Activated CD8-positive, alpha-beta T cell treated with anti-CD3 and anti-CD28 coated beads, Interleukin-2, amount 10 ng/mL, durations not matched to agents 7 days and 5 days (primary cell): ENCODE results near the gene OPN1LW. TPM values are rescaled to one million over a fixed set of nuclear protein-coding genes. Genes with fewer than 3 reads are reported as not detected.

Experiments used
- ATAC-seq: fragments of 150-1000 bp; cut with Tn5 transposase; one replicate; pipeline ENCODE4 v1.10.0; 2021; ENCODE audit warnings: moderate library complexity
- CTCF ChIA-PET: fragments of 350-600 bp; sonication (Branson Sonifier 250); formaldehyde crosslinking; loops from one replicate; lab custom pipeline; 2021; ENCODE audit warnings: antibody characterized with exemption; lab: Charles Lee
- POLR2A ChIA-PET: fragments of 350-600 bp; sonication (Branson Sonifier 250); formaldehyde crosslinking; loops from one replicate; lab custom pipeline; 2021; ENCODE audit warnings: antibody characterized with exemption; lab: Charles Lee
- DNase-seq: peaks from one replicate; pipeline ENCODE4 v3.0.0-alpha.2; 2020
- H3K27ac Mint-ChIP-seq: one replicate; pipeline ENCODE4 v1.8.0; 2021; ENCODE audit warnings: mild to moderate bottlenecking, mixed read lengths
- H3K27me3 Mint-ChIP-seq: one replicate; pipeline ENCODE4 v1.8.0; 2021; ENCODE audit warnings: low read depth, mixed read lengths
- H3K36me3 Mint-ChIP-seq: one replicate; pipeline ENCODE4 v1.8.0; 2021; ENCODE audit warnings: low read depth, mixed read lengths
- H3K4me1 Mint-ChIP-seq: one replicate; pipeline ENCODE4 v1.8.0; 2021; ENCODE audit warnings: low read depth, mixed read lengths
- H3K4me3 Mint-ChIP-seq: one replicate; pipeline ENCODE4 v1.8.0; 2021; ENCODE audit warnings: mild to moderate bottlenecking, mixed read lengths
- H3K9me3 Mint-ChIP-seq: one replicate; pipeline ENCODE4 v1.8.0; 2022; ENCODE audit warnings: mixed read lengths; ENCODE audit not compliant: insufficient read depth
- total RNA-seq, 2 experiments: library from RNA; stranded (reverse); gene quantifications; one replicate each; pipeline ENCODE4 v1.2.3, GENCODE V29; 2021

The OPN1LW gene
- total RNA-seq, 2 experiments from 2014 or later: not detected

GRCh38 chrX:154116426-154117211 lies 27.4 kb upstream of the OPN1LW start:
- Mint-ChIP-seq H3K4me3 (no peak overlapping the region), H3K9me3 (no peaks in the 10 kb centered on the region), H3K27me3 (peaks cover 1% of the 10 kb centered on the region), H3K4me1 (peaks cover 3% of the 10 kb centered on the region), H3K27ac (no peak overlapping the region), H3K36me3 (no peaks in the 10 kb centered on the region)
- ChIA-PET CTCF (no interaction called here), POLR2A (no interaction called here)
- no peak for ATAC-seq
- no peak for DNase-seq

DNA sequence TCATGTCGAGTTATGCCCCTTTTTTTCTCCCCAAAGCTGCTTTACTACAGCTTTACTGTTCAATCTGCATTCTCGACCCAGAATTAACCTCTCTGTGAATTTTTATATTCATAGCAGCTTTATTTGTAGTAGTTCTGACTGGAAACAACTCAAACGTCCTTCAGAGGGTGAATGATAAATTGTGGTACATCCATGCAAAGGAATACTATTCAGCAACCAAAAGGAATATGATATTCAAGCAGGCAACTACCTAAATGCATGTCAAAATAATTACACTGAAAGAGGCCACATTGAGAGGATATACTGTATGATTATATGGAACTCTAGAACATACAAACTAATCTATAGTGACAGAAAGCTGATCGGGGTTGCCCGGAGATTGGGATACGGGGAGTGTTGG lies 26.5 kb upstream of the OPN1LW start:
- POLR2A ChIA-PET: no interaction called here

GRCh38 chrX:154120567-154120966 lies 23.5 kb upstream of the OPN1LW start:
- Mint-ChIP-seq H3K27me3 (no peaks in the 10 kb centered on the region), H3K27ac (no peak overlapping the region), H3K36me3 (no peaks in the 10 kb centered on the region), H3K9me3 (no peaks in the 10 kb centered on the region), H3K4me3 (no peak overlapping the region), H3K4me1 (peaks cover 28% of the 10 kb centered on the region)
- DNase-seq (no peak), ATAC-seq (no peak)
- ChIA-PET CTCF (no interaction called here), POLR2A (no interaction called here)

More for the DNA sequence above, 26.5 kb upstream of the OPN1LW start:
- ATAC-seq (no peak), DNase-seq (no peak)
- CTCF ChIA-PET: no interaction called here
- H3K9me3 Mint-ChIP-seq: no peaks in the 10 kb centered on the region
- no peak overlapping the region for H3K27ac Mint-ChIP-seq
- H3K4me3 Mint-ChIP-seq: no peak overlapping the region
- peaks cover 9% of the 10 kb centered on the region for H3K4me1 Mint-ChIP-seq
- no peaks in the 10 kb centered on the region for H3K36me3 Mint-ChIP-seq
- H3K27me3 Mint-ChIP-seq: peaks cover 1% of the 10 kb centered on the region

GRCh38 chrX:154121207-154121606 lies 22.8 kb upstream of the OPN1LW start:
- Mint-ChIP-seq H3K4me3 (no peak overlapping the region), H3K27me3 (no peaks in the 10 kb centered on the region), H3K27ac (no peak overlapping the region), H3K9me3 (no peaks in the 10 kb centered on the region), H3K4me1 (peaks cover 28% of the 10 kb centered on the region), H3K36me3 (no peaks in the 10 kb centered on the region)
- ATAC-seq (no peak), DNase-seq (no peak)
- CTCF ChIA-PET: no interaction called here
- POLR2A ChIA-PET: no interaction called here

- ChIA-PET CTCF (no interaction called here), POLR2A (no interaction called here)
- Mint-ChIP-seq H3K9me3 (no peaks in the 10 kb centered on the region), H3K4me1 (peaks cover 28% of the 10 kb centered on the region), H3K27ac (no peak overlapping the region), H3K4me3 (no peak overlapping the region), H3K27me3 (no peaks in the 10 kb centered on the region), H3K36me3 (no peaks in the 10 kb centered on the region)
- ATAC-seq: no peak
- no peak for DNase-seq
Measured at GRCh38 chrX:154121961-154122360, 22.1 kb upstream of the OPN1LW start.

GRCh38 chrX:154123241-154124219 lies 20.5 kb upstream of the OPN1LW start:
- H3K27ac Mint-ChIP-seq: peak overlapping the region; percentile 64
- POLR2A ChIA-PET: interaction anchor here (0.9 kb wide), 1 partner anchor 26 kb away, joined by 5 read pairs; the partner anchor contains the start of gene MECP2
- DNase-seq (peak; percentile 63), ATAC-seq (peak; percentile 90)
- H3K36me3 Mint-ChIP-seq: no peaks in the 10 kb centered on the region
- no peaks in the 10 kb centered on the region for H3K9me3 Mint-ChIP-seq
- H3K27me3 Mint-ChIP-seq: no peaks in the 10 kb centered on the region
- CTCF ChIA-PET: interaction anchor here (1.0 to 1.9 kb wide), 3 partner anchors 10 to 110 kb away, joined by 3 to 8 read pairs (median 6); no protein-coding TSS in a partner anchor
- H3K4me1 Mint-ChIP-seq: peaks cover 28% of the 10 kb centered on the region
- peak overlapping the region; percentile 10 for H3K4me3 Mint-ChIP-seq

GRCh38 chrX:154125391-154126040 lies 18.5 kb upstream of the OPN1LW start:
- Mint-ChIP-seq H3K36me3 (no peaks in the 10 kb centered on the region), H3K27me3 (no peaks in the 10 kb centered on the region), H3K4me3 (no peak overlapping the region), H3K4me1 (peaks cover 28% of the 10 kb centered on the region), H3K9me3 (no peaks in the 10 kb centered on the region), H3K27ac (no peak overlapping the region)
- CTCF ChIA-PET: no interaction called here
- DNase-seq (no peak), ATAC-seq (no peak)
- POLR2A ChIA-PET: no interaction called here

DNA sequence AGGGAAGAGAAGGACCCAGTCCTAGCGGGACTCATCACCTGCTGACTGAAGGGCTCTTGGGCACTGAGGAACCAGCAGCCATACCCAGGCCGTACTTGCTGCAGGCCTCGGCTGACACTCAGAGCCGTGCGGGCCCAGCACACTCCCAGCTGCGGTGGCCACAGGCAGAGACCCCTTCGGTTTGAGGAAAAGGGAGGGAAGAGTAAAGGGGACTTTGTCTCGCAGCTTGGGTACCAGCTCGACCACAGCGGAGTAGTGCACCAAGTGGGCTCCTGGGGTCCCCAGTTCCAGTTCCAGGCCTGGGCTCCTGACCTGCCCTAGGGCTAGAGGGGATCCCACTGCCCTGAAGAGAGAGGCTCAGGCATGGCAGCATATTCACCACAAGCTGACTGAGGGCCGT lies 17.9 kb upstream of the OPN1LW start:
- POLR2A ChIA-PET: no interaction called here
- peaks cover 28% of the 10 kb centered on the region for H3K4me1 Mint-ChIP-seq
- no peaks in the 10 kb centered on the region for H3K27me3 Mint-ChIP-seq
- H3K9me3 Mint-ChIP-seq: no peaks in the 10 kb centered on the region
- DNase-seq (no peak), ATAC-seq (no peak)
- H3K4me3 Mint-ChIP-seq: no peak overlapping the region
- H3K27ac Mint-ChIP-seq: no peak overlapping the region
- CTCF ChIA-PET: no interaction called here
- no peaks in the 10 kb centered on the region for H3K36me3 Mint-ChIP-seq

DNA sequence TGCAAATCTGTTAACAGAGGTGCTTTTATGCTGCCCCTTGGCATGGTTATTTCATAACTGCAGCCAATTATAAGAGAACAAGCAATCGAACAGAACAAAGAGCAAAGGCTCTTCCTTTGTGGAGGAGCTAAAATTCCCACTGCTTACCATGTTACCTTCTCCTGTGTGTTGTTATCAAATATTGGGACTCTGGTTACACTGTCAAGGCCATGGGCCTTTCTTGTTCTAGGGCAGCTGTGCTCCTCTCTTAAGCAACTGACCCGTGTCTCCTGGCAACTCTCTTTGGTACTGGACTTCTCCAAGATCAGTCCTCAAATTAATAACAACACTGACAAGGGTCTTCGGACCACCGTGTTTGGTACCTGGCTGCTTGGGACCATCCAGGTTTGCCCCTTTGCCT lies 12.1 kb upstream of the OPN1LW start:
- Mint-ChIP-seq H3K4me1 (peaks cover 15% of the 10 kb centered on the region), H3K9me3 (no peaks in the 10 kb centered on the region), H3K27ac (no peak overlapping the region), H3K27me3 (no peaks in the 10 kb centered on the region), H3K36me3 (no peaks in the 10 kb centered on the region), H3K4me3 (no peak overlapping the region)
- ATAC-seq (no peak), DNase-seq (no peak)
- ChIA-PET POLR2A (no interaction called here), CTCF (no interaction called here)

- Mint-ChIP-seq H3K27ac (no peak overlapping the region), H3K27me3 (no peaks in the 10 kb centered on the region), H3K9me3 (no peaks in the 10 kb centered on the region), H3K4me1 (peaks cover 18% of the 10 kb centered on the region), H3K36me3 (no peaks in the 10 kb centered on the region), H3K4me3 (no peak overlapping the region)
- no peak for DNase-seq
- no peak for ATAC-seq
- CTCF ChIA-PET: no interaction called here
- POLR2A ChIA-PET: no interaction called here
Measured at GRCh38 chrX:154132366-154132765, 11.7 kb upstream of the OPN1LW start.

DNA sequence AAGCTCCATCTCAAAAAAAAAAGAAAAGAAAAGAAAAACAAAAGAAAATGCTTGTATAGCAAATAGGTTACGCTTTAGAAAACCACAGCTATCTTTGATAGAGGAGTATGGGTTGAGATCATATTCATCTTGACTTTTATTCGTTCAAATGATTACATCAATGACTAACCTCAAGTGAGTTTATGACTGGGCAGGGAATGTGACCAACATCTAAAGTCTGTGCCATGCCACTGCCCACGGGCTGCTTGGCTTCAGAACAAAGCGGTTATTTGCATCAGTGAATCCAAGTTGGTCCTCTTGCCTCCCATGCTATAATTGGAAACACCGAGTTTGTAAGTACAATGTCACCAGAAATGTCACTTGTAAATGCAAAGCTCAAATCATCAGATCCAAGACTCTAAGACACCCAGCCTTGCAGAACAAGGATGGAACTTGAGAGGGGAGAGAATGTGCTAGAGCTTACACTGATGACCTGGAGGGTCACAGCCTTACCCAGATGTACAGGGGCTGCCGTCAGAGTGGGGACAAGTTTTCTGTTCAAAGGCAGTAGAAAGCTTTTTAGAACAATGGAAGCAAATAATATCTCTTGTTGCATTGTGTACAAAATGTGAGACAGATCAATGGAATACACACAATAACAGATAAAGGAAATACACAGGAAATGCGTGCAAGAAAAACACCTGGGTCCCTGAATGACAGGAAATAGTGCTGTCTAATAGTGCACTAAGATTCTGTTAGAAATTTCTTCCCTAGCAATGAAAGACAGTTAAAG lies 8.4 kb upstream of the OPN1LW start:
- ATAC-seq: no peak
- CTCF ChIA-PET: interaction anchor here (1.0 to 2.3 kb wide), 4 partner anchors 8 to 174 kb away, joined by 3 to 8 read pairs (median 4); no protein-coding TSS in a partner anchor
- H3K36me3 Mint-ChIP-seq: no peaks in the 10 kb centered on the region
- POLR2A ChIA-PET: interaction anchor here (0.6 to 1.3 kb wide), 3 partner anchors 38 to 172 kb away, joined by 3 to 8 read pairs (median 3); partner anchors contain the start of gene MECP2
- DNase-seq: no peak
- peak overlapping the region; percentile 60 for H3K4me3 Mint-ChIP-seq
- H3K9me3 Mint-ChIP-seq: no peaks in the 10 kb centered on the region
- H3K4me1 Mint-ChIP-seq: peaks cover 21% of the 10 kb centered on the region
- H3K27me3 Mint-ChIP-seq: no peaks in the 10 kb centered on the region
- peak overlapping the region; percentile 86 for H3K27ac Mint-ChIP-seq
